ENCODE data around the gene LAMA3.

Gene LAMA3

GRCh38 chr18:23772327-23773024, 83.2 kb downstream of the LAMA3 start:
- DNase-seq (ENCODE audit: low spot score), result no peak

DNA sequence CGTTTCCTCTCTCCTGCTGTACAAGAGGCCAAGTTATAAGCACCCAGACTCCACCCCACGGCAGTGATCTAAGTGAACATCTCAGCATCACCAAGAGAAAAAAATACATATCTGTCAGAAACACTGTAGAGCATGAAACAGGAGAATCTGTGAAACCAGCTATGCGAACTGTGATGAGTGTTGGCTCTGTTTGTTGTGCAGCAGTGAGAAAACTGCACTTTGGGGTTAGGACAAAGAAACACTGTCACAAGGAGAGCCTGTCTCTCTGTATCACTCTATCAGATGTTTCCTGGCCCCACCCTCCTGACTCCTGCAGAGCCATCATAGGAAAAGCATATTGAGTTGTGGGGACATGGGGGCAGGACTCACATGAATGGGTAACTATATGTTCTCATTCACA, 87.1 kb downstream of the LAMA3 start:
- DNase-seq (ENCODE audit: low spot score), result no peak

DNA sequence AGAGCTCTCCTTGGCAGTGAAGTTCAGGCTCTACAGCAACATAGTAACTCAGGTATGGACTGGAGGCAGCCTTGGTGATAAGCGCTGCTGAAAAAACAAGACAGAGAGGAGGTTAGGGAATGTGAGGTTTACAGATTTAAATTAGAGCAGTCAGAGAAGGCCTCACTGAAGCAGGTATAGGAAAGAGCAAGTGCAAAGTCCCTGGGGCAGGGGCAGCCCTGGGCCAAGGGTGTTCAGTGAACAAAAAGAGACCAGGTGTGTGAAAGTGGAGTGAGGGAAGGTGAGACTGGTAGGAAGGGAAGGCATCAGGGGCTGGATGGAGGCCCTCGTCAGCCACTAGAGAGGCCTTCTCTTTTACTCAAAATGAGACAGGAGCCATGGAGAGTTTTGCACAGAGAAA, 89.6 kb downstream of the LAMA3 start:
- DNase-seq (ENCODE audit: low spot score), result no peak

DNA sequence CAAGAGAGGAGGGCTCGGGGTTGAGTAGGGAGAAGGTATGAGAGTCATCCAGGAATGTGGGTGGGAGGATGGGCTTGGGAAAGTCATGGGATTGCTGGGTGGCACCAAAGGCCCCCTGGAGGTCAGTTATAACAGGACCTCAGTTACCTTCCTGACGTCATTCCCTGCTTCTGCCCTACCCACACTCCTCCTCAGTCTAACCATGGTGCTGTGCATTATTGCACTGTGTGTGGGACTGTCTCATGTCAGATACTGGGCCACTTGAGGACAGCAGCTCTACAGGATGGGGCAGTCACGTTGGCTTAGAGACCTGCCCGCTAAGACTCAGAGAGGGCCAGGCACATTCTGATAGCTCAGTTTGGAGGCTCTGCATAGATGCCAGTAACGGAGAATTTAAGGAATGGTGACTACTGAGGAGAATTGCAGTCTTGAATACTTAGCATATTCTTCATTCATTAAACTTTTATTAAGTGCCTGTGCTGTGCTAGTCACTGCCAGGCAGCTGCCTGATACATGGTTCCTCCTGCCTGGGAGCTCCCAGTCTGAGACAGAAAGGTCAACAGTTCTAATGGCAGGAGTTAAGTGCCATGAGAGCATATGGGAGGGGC, 90.5 kb downstream of the LAMA3 start:
- DNase-seq (ENCODE audit: low spot score), result no peak

DNA sequence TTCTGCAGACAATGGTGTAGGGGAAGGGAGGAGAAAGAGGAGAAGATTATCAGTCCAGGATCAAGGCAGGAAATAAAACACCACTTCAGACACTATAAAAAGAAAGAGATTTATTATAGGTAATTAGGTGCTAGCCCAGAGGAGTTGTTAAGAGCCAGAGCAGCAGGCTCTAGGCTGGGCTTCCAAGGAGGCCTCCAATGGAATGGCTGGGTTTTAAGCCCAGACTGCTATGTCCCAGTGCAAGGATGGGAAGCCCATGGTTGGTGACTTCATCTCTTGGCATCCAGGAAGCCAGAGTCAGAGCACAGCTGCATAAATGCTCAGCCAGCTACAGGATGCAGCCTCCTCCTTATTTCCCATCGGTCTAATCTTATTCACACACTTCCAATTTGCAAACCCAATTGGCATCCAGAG, 95.6 kb downstream of the LAMA3 start:
- no peak for DNase-seq (ENCODE audit: low spot score)

- no peak for DNase-seq (ENCODE audit: low spot score)
These were observed 103.8 kb downstream of the LAMA3 start for GRCh38 chr18:23793051-23793450.

DNA sequence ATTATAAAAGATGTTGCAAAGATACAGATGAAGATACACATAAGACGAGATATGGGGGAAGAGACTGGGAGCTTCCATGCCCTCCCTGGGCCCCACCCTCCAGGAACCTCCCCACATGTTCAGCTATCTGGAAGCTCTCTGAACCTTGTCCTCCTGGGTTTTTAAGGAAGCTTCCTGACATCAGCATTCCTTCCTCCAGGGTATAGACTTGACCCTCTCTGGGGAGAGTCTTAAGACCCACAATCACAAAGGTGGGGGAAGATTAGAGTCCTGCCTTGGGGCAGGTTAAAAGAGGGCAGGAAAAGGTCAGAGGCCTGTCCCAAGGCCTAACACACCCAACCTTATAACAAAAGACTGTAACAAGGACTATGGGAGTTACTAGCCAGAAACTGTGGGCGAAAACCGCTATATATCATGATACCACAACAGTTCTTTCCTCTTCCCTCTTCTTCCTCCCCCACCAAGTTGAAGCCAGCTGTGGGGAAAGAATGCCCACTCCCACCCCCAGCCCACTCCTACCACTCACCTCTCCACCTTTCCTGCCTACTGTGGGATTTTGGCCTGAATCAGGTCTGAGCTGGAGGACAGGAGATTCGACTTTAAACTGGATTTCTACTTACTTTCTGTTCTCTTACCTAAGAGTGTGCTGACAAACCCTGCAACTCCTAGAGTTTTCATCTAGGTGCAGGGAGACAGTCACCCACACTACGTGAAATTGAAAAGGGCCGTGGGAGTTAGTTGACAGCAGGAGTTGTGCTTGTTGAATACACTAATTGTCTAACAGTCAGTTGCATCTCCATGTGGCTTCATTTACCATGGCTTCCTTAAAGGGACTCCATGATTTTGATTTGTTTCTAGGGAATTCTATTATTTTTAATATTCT, 105.0 kb downstream of the LAMA3 start:
- peak; percentile 31 for DNase-seq (ENCODE audit: low spot score)

- DNase-seq (ENCODE audit: low spot score), result no peak
These were observed 109.0 kb downstream of the LAMA3 start for GRCh38 chr18:23798249-23798648.

- DNase-seq (ENCODE audit: low spot score), result no peak
These were observed 109.6 kb downstream of the LAMA3 start for GRCh38 chr18:23798824-23799223.

DNA sequence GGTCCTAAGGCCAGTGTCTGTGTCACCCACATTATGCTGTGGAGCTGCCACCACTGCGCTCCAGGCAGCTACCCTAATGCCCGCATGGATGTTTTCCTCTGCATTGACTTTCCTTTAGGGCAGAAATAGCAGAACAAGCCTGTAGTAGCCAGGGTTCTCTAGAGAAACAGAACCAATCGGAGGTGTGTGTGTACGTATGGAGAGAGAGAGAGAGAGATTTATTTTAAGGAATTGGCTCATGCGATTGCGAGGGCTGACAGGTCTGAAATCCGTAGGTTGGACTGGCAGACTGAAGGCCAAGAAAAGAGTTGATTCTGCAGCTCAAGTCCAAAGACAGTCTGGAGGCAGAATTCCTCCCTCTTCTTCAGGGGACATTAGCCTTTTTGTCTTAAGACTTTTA, 110.3 kb downstream of the LAMA3 start:
- no peak for DNase-seq (ENCODE audit: low spot score)

DNA sequence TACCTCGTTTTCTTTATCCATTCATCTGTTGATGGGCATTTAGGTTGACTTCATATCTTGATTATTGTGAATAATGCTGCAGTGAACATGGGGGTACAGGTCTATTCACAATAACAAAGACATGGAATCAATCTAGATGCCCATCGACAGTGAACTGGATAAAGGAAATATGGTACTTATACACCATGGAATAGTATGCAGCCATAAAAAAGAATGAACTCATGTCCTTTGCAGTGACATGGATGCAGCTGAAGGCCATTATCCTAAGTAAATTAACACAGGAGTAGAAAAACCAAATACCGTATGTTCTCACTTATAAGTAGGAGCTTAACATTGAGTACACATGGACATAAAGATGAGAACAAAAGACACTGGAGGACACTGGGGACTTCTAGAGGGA, 111.6 kb downstream of the LAMA3 start:
- DNase-seq (ENCODE audit: low spot score), result no peak

DNA sequence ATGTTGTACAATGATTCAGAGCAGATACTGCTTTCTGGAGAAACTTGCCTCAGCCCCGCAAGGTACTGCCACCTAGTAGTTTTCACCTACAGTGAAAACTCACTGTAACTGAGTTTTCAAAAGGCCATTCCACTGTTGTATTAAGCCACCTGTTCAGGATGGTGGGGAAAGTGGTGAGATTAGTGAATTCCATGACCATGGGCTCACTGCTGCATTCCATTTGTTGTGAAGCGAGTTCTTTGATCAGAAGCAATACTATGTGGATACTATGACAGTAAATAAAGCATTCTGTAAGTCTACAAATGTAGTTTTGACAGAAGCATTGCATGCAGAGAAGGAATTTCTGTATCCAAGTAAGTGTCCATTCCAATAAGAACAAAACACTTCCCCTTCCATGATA, 113.6 kb downstream of the LAMA3 start:
- DNase-seq (ENCODE audit: low spot score), result no peak

- DNase-seq (ENCODE audit: low spot score), result no peak
These were observed 114.5 kb downstream of the LAMA3 start for GRCh38 chr18:23803755-23804154.

- no peak for DNase-seq (ENCODE audit: low spot score)
These were observed 116.6 kb downstream of the LAMA3 start for GRCh38 chr18:23805898-23806297.

- DNase-seq (ENCODE audit: low spot score), result no peak
These were observed 120.2 kb downstream of the LAMA3 start for GRCh38 chr18:23809415-23809814.

DNA sequence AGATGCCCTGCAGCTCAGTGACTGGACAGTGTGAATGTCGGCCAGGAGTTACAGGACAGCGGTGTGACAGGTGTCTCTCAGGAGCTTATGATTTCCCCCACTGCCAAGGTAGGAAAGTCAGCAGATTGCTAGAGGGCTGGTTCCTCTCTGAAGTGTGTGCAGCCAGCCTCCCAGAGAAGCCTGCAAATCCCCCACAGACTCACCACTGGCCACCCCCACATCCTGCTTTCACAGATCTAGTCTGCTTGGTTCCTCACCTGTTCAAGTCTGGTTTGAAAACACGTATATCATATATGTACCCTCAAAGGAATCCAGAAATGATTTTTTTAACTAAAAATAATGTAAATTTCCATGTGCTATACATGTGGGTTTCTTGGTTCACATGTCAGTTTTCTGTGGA, 121.1 kb downstream of the LAMA3 start:
- no peak for DNase-seq (ENCODE audit: low spot score)

GRCh38 chr18:23811176-23811575, 121.9 kb downstream of the LAMA3 start:
- no peak for DNase-seq (ENCODE audit: low spot score)

DNA sequence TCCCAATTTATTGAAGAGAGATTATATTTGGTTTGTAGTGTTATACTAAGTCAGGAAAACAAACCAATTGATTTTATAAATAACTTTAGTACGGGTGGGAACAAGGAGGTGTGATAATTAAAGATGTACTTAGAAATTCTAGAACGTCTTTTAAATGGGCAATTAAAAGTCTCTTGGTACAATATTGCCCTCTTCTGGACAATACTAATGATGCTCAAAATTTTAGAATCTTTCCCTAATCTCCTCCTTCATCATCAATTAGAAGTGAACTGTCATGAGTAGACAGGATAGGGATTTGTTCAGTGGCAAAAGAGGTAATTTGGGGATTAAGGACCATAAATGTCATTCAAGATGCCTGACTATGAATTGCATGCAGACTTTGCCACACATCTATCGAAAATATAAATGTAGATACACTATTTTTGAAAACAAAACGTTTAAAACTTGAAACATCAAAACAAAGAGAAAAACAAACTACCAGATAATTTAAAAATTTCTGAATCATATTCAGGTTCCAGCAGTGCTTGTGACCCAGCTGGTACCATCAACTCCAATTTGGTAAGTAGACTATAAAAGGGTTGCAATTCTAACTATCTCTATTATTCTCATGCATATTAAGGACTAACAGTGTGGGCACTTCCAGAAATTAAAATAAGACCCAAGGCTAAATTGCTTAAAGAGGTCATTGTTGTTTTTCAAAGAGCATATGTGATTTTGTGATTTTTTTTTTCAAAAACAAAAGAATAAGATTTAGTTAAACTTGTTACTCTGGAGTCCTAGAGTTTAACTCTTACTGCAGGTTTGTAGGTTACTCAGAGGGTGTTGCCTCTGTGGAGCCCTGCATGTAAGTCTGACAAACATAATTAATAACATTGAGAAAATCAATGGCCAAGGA, 123.5 kb downstream of the LAMA3 start:
- DNase-seq (ENCODE audit: low spot score), result no peak

DNA sequence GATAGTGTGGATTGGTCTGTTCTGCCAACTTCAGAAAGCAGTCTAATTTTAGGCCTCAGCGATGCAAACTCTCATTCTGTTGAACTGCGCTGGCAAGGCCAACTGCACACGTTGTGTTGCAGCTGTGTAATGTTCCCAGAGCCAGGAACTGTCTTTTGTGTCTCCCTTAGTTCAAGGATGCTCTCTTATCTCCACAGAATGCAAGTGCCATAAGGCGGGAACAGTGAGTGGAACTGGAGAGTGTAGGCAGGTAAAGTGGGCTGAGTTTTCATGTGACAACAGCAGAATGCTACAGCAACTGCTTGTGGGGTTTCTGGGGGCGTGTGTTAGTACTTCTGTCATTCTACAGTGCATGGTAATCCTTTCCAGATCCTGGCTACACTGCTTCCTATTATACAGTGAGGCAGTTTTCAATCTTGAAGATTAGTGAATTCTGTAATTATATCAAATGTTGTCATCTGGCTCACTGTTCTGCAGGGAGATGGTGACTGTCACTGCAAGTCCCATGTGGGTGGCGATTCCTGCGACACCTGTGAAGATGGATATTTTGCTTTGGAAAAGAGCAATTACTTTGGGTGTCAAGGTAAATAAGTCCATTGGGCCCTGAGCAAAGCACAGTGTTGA, 125.8 kb downstream of the LAMA3 start:
- DNase-seq (ENCODE audit: low spot score), result peak; percentile 72

DNA sequence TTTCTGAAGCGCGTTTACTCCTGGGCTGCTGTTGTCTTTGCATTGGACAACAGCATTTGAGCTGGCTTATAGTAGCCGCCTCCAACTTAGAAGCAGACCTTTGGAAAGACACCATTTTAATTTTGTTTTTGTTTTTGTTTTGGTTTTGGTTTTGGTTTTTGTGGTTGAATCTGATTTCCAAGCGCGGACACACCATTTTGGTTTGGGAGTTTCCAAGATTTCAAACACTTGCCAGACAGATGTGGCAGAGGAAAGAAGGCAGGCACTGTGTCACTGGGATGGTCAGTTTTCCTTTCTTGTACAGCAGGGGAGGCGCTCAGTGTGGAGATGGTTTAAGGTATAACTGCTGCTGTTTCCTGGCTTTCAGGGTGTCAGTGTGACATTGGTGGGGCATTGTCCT, 126.8 kb downstream of the LAMA3 start:
- DNase-seq (ENCODE audit: low spot score), result no peak

DNA sequence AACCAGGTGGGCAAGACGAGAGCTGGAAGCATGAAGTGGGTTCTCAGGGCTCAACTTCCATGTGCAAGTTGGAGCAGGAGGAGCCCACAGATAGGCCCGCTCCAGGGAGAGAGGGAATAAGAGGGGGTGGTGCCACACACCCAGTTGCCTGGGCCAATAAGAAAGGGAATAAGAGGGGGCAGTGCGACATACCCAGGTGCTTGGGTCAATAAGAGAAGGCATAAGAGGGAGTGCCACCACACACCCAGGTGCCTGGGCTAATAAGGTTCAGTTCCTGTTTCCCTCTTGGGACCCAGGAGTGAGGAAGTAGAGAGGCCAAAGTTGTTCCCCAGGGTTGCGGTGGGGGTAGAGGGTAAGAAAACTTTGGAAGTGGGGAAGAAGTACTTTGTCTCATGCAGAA, 127.5 kb downstream of the LAMA3 start:
- DNase-seq (ENCODE audit: low spot score), result no peak

- DNase-seq (ENCODE audit: low spot score), result no peak
These were observed 129.7 kb downstream of the LAMA3 start for GRCh38 chr18:23819001-23819400.
